ENCODE results near the gene HOPX. TPM values are rescaled to one million over a fixed set of nuclear protein-coding genes. Genes with fewer than 3 reads are reported as not detected.
A peak's percentile ranks its signal among the peaks of the same experiment; 100 is the strongest.
"Not testable (repeated sequence)": the region's sequence is repeated elsewhere in the genome, so short reads cannot be mapped to it uniquely, and the experiment has no call there.

HOPX gene
- total and polyA plus RNA-seq, 2 of the 4 experiments (the other 2 are of a cell fraction), result 1.3 to 1.7 TPM

DNA sequence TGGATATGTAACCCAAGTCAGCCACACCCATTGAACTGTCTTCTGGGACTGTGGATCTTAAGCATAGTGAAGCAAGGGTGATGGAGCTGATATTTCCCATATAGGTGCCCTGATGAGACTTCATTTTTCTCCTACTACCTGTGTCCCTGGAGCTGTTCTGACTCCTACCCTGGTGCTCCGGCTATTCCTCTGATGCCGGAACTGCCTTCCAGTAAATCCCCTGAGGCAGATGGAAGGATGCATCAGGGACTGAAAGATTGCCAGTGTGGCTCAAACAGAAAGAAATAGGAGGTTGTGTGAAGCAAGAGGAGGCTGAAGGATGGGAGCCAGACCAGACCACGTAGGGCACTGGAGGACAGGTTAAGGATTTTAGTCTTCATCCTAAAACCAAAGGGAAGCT is 74.7 kb downstream of the HOPX start:
- no peak for TF ChIP-seq CEBPB (IDR thresholded peaks at IDR 0.05; ENCODE audit: low read depth, low read length)
- no peak for TF ChIP-seq FOS (IDR thresholded peaks at IDR 0.05; ENCODE audit: low read depth, low read length)
- TF ChIP-seq USF2 (IDR thresholded peaks at IDR 0.05; ENCODE audit: low read depth, low read length), result no peak
- no peak for TF ChIP-seq MAZ (IDR thresholded peaks at IDR 0.05; ENCODE audit: borderline replicate concordance, low read depth, low read length)
- no peak overlapping the region for H3K56ac ChIP-seq (ENCODE audit: extremely low read depth, insufficient read depth, low read length)
- no peak overlapping the region for H3K4ac ChIP-seq (ENCODE audit: low read depth, low read length)
- H2BK5ac ChIP-seq (ENCODE audit: low read depth, low read length, poor library complexity, severe bottlenecking), result no peak overlapping the region
- DNase-seq, result no peak
- dilution Hi-C loops (cut with HindIII; ENCODE audit: low sequenced_read_pairs, unreplicated experiment), result no loop called here
- no peak overlapping the region for H3K9ac ChIP-seq (ENCODE audit: low read depth, low read length)
- H4K20me1 ChIP-seq (ENCODE audit: insufficient read depth, low read length), result no peaks in the 10 kb centered on the region
- H2AK9ac ChIP-seq (replicated peaks; ENCODE audit: low read depth, low read length, poor library complexity), result peak overlapping the region; percentile 37
- no peak overlapping the region for H2AK5ac ChIP-seq (ENCODE audit: low read depth, low read length)
- no peak overlapping the region for H3K4me2 ChIP-seq (ENCODE audit: low read depth, low read length)
- no peaks in the 10 kb centered on the region for H3K9me3 ChIP-seq (ENCODE audit: control insufficient read depth, insufficient read depth, low read length)
- H3K27me3 ChIP-seq (ENCODE audit: control insufficient read depth, insufficient read depth, low read length), result peaks cover 5% of the 10 kb centered on the region
- no peak overlapping the region for H2BK120ac ChIP-seq (ENCODE audit: low read depth, low read length)
- WGBS, 2 experiments (ENCODE audit: extremely low coverage in 2 of 2, insufficient read length in 1 of 2), result 20% methylated on average over 1 of the region's 3 CpGs; no CpG with 5 or more reads in 1 of the 2 experiments
- H2BK15ac ChIP-seq (ENCODE audit: low read depth, low read length), result no peak overlapping the region
- H3K4me1 ChIP-seq (ENCODE audit: control insufficient read depth, insufficient read depth, low read length), result no peaks in the 10 kb centered on the region
- no peak overlapping the region for H3K23ac ChIP-seq (ENCODE audit: low read depth, low read length)
- BruUV-seq (replicated peaks), result no TSS peak
- H3K27ac ChIP-seq (ENCODE audit: insufficient read depth, low read length), result no peak overlapping the region
- no peak for ATAC-seq (ENCODE audit: low read depth)
- no peak overlapping the region for H4K8ac ChIP-seq (ENCODE audit: low read depth in 2 of 2, low read length in 2 of 2)
- no peak overlapping the region for H4K91ac ChIP-seq (ENCODE audit: insufficient read depth, low read depth, low read length)
- no peaks in the 10 kb centered on the region for H3K9me1 ChIP-seq (ENCODE audit: insufficient read depth, low read length)
- H3K36me3 ChIP-seq (ENCODE audit: control insufficient read depth, insufficient read depth, low read length), result no peaks in the 10 kb centered on the region
- H2BK20ac ChIP-seq (ENCODE audit: low read depth, low read length), result no peak overlapping the region
- H3K14ac ChIP-seq (replicated peaks; ENCODE audit: low read depth, low read length), result 0 out of 2 replicates have a peak overlapping the region, but pooled peaks have one; percentile 40
- H3K79me1 ChIP-seq (ENCODE audit: low read depth in 1 of 2, low read length in 2 of 2), result no peaks in the 10 kb centered on the region
- in situ Hi-C loops (cut with MboI; ENCODE audit: low sequenced_read_pairs), result no loop called here
- no peak overlapping the region for H3K4me3 ChIP-seq (ENCODE audit: insufficient read depth, low read depth, low read length)
- CTCF ChIA-PET, result interaction anchor here (1.0 kb wide), 1 partner anchor 13 kb away, joined by 5 read pairs; no protein-coding TSS in a partner anchor
- intact Hi-C loops (cut with micrococcal nuclease), result no loop called here
- no peak overlapping the region for H2AFZ ChIP-seq (replicated peaks; ENCODE audit: low read length, poor library complexity)
- no peak overlapping the region for H4K5ac ChIP-seq (ENCODE audit: low read depth, low read length)
- H3K18ac ChIP-seq (ENCODE audit: low read depth, low read length), result no peak overlapping the region
- POLR2A ChIA-PET (ENCODE audit: unreplicated experiment), result no interaction called here

- H3K4me1 ChIP-seq (ENCODE audit: control insufficient read depth, insufficient read depth, low read length); H3K9ac ChIP-seq (ENCODE audit: low read depth, low read length); H3K36me3 ChIP-seq (ENCODE audit: control insufficient read depth, insufficient read depth, low read length); DNase-seq; dilution Hi-C loops (cut with HindIII; ENCODE audit: low sequenced_read_pairs, unreplicated experiment); H3K14ac ChIP-seq (replicated peaks; ENCODE audit: low read depth, low read length); H2BK15ac ChIP-seq (ENCODE audit: low read depth, low read length); H2BK5ac ChIP-seq (ENCODE audit: low read depth, low read length, poor library complexity, severe bottlenecking); H3K23ac ChIP-seq (ENCODE audit: low read depth, low read length); POLR2A ChIA-PET (ENCODE audit: unreplicated experiment); H3K4me3 ChIP-seq (ENCODE audit: insufficient read depth, low read depth, low read length); ATAC-seq (ENCODE audit: low read depth); H4K5ac ChIP-seq (ENCODE audit: low read depth, low read length); H3K9me3 ChIP-seq (ENCODE audit: control insufficient read depth, insufficient read depth, low read length); in situ Hi-C loops (cut with MboI; ENCODE audit: low sequenced_read_pairs); H2AK5ac ChIP-seq (ENCODE audit: low read depth, low read length); H4K8ac ChIP-seq (ENCODE audit: low read depth in 2 of 2, low read length in 2 of 2); H3K27me3 ChIP-seq (ENCODE audit: control insufficient read depth, insufficient read depth, low read length); H2BK20ac ChIP-seq (ENCODE audit: low read depth, low read length); H4K91ac ChIP-seq (ENCODE audit: insufficient read depth, low read depth, low read length); H4K20me1 ChIP-seq (ENCODE audit: insufficient read depth, low read length); BruUV-seq (replicated peaks); H3K56ac ChIP-seq (ENCODE audit: extremely low read depth, insufficient read depth, low read length); intact Hi-C loops (cut with micrococcal nuclease); CTCF ChIA-PET; H3K18ac ChIP-seq (ENCODE audit: low read depth, low read length); H2AFZ ChIP-seq (replicated peaks; ENCODE audit: low read length, poor library complexity); H3K79me1 ChIP-seq (ENCODE audit: low read depth in 1 of 2, low read length in 2 of 2); H3K4me2 ChIP-seq (ENCODE audit: low read depth, low read length); H3K4ac ChIP-seq (ENCODE audit: low read depth, low read length); H2BK120ac ChIP-seq (ENCODE audit: low read depth, low read length); H2AK9ac ChIP-seq (replicated peaks; ENCODE audit: low read depth, low read length, poor library complexity); H3K27ac ChIP-seq (ENCODE audit: insufficient read depth, low read length); H3K9me1 ChIP-seq (ENCODE audit: insufficient read depth, low read length): not testable (repeated sequence)
- no CpG with 5 or more reads among the region's 4 CpGs for WGBS, 2 experiments (ENCODE audit: extremely low coverage in 2 of 2, insufficient read length in 1 of 2)
These were observed 75.6 kb downstream of the HOPX start for GRCh38 chr4:56605464-56605863.
